Measurements from ENCODE around the gene KIRREL1.

DNA sequence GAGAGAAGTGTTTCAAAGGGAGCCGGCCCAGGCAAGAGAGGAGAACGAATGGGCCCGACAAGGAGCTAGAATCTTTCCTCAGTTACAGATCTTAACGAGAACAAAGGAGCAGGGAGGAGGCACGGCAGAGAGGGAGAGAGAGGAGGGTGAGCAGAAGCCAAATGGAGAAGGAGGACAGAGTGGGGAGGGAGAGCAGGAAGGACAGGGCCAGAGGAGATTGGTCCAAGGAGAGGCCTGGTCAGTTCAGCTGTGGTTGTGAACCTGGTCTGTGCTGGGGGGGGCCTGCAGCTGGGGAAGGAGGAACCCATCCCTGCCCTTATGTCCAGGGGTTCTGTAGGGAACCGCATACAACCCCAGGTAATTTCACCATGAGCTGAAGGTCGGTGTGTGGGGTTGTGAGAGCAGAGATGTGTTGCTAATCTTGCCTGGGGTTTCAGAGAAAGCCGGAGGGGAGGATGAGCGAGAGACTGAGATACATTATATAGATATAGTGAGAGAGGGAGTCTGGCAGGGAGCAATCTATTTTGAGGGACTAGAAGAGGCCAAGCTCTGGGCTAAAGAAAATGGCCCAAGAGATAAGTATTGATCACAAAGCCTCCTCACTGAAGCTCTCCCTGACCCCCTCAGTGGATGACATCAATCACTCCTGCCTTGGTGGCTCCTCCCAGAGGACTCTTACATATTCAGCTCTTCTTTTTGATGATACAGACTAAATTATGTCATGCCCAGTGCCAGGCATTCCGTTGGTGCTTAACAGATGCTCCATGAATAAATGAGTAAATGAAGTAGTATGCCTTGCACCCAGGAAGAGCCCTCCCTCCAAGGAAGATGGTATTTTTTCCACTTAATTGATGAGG lies 123.1 kb downstream of the KIRREL1 start:
- TF ChIP-seq, protein P1, sequence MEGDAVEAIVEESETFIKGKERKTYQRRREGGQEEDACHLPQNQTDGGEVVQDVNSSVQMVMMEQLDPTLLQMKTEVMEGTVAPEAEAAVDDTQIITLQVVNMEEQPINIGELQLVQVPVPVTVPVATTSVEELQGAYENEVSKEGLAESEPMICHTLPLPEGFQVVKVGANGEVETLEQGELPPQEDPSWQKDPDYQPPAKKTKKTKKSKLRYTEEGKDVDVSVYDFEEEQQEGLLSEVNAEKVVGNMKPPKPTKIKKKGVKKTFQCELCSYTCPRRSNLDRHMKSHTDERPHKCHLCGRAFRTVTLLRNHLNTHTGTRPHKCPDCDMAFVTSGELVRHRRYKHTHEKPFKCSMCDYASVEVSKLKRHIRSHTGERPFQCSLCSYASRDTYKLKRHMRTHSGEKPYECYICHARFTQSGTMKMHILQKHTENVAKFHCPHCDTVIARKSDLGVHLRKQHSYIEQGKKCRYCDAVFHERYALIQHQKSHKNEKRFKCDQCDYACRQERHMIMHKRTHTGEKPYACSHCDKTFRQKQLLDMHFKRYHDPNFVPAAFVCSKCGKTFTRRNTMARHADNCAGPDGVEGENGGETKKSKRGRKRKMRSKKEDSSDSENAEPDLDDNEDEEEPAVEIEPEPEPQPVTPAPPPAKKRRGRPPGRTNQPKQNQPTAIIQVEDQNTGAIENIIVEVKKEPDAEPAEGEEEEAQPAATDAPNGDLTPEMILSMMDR (optimal IDR thresholded peaks at IDR 0.05 in 1 of 3, IDR thresholded peaks at IDR 0.05 in 1 of 3, conservative IDR thresholded peaks at IDR 0.05 in 1 of 3; ENCODE audit: extremely low read depth in 1 of 3, insufficient read depth in 2 of 3, low read length in 3 of 3) = no peak
- no peak for TF ChIP-seq EZH2 (IDR thresholded peaks at IDR 0.05; ENCODE audit: low read length)

Measured in keratinocyte (primary cell).